RWPE1 (cell line): ENCODE data around the gene NRXN3.

Experiments
- CTCF ChIA-PET: fragments of 350-600 bp; sonication (Branson Sonifier 250); formaldehyde crosslinking; extraction: SDS; loops from one replicate; lab custom pipeline; 2021; lab: Yijun Ruan, JAX
- POLR2A ChIA-PET: fragments of 400-600 bp; formaldehyde crosslinking; extraction: SDS; loops from one replicate; lab custom pipeline; 2020; ENCODE audit warnings: antibody characterized with exemption; ENCODE audit not compliant: low non-redundant PET; lab: Yijun Ruan, JAX
- DNase-seq: peaks from one replicate; pipeline ENCODE4 v3.0.0; 2012; ENCODE audit warnings: low spot score
- H3K27ac ChIP-seq: fragments of 450-650 bp; 2 replicates; pipeline ENCODE4 v1.5.1; 2017
- TF ChIP-seq, protein P1 (sequence below): fragments of 450-650 bp; conservative IDR thresholded peaks from 2 replicates; pipeline ENCODE4 v1.5.1; 2017; ENCODE audit warnings: low read depth, mild to moderate bottlenecking

The NRXN3 gene

DNA sequence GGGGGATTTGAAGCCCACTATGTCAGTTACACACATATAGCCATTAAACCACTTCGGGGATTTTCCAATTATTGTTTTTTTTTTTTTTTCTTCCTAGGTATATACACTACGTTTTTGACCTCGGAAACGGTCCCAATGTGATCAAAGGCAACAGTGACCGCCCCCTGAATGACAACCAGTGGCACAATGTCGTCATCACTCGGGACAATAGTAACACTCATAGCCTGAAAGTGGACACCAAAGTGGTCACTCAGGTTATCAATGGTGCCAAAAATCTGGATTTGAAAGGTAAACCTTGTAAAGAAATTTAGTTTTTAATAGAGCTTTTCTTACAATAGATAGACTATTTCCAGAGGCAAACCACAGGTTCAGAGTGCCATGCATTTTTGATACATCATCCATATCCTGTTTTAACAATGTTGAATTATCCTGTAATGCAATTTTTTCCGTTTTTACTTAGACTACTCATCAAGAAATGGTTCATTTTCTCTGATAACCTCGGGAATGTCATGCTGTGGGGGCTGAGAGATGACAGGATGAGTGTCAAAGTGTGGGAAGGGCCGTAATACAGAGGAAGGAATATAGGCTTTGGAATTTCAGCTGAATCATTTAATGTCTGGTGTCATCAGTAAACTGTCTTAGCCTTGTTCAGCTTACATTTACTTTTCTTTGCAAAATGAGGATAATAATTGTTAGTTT lies 797.1 kb downstream of the NRXN3 start:
- no peak overlapping the region for H3K27ac ChIP-seq
- TF ChIP-seq, protein P1, sequence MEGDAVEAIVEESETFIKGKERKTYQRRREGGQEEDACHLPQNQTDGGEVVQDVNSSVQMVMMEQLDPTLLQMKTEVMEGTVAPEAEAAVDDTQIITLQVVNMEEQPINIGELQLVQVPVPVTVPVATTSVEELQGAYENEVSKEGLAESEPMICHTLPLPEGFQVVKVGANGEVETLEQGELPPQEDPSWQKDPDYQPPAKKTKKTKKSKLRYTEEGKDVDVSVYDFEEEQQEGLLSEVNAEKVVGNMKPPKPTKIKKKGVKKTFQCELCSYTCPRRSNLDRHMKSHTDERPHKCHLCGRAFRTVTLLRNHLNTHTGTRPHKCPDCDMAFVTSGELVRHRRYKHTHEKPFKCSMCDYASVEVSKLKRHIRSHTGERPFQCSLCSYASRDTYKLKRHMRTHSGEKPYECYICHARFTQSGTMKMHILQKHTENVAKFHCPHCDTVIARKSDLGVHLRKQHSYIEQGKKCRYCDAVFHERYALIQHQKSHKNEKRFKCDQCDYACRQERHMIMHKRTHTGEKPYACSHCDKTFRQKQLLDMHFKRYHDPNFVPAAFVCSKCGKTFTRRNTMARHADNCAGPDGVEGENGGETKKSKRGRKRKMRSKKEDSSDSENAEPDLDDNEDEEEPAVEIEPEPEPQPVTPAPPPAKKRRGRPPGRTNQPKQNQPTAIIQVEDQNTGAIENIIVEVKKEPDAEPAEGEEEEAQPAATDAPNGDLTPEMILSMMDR: no peak
- ChIA-PET CTCF (interaction anchor here (0.6 kb wide), 1 partner anchor 9 kb away, joined by 4 read pairs; no protein-coding TSS in a partner anchor), POLR2A (no interaction called here)
- DNase-seq: no peak

DNA sequence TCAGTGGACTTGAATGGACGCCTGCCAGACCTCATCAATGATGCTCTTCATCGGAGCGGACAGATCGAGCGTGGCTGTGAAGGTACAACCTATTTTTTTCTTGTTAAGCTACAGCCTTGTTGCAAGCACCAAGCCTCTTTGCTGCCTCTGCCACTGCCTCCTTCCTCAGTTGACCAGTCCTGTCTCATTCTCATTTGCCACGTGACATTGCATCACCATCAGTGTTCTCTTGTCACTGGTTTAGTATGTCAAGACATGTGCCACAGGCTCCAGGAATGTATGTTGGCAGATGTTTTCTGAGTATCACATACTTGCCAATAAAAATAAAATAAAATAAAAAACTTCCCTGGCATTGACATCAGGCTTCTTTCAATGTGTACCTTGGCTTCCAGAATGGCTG lies 798.1 kb downstream of the NRXN3 start:
- CTCF ChIA-PET: interaction anchor here (0.6 kb wide), 2 partner anchors 70 to 936 kb away, joined by 3 read pairs; no protein-coding TSS in a partner anchor
- POLR2A ChIA-PET: no interaction called here
- H3K27ac ChIP-seq: no peak overlapping the region
- no peak for DNase-seq
- TF ChIP-seq, protein P1: no peak

DNA sequence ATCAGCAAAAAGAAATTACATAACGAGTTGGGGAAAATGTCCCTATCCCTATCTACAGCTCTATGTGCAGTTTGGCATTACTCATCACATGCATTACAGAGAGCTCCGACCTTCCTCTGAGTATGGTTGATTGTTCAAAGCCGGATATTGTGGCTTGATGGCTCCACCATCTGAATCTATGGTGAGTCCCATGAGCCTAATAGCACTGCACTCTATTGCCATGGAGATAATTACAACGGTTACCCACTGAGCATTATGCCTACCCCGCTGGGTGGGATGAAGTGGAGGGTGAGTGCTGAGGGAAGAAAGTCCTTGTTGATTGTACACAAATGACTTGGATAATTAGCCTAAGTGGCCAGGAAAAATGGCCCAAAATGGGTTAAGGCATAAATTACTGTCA lies 800.5 kb downstream of the NRXN3 start:
- TF ChIP-seq, protein P1: no peak
- CTCF ChIA-PET: no interaction called here
- POLR2A ChIA-PET: no interaction called here
- no peak for DNase-seq
- H3K27ac ChIP-seq: no peak overlapping the region

DNA sequence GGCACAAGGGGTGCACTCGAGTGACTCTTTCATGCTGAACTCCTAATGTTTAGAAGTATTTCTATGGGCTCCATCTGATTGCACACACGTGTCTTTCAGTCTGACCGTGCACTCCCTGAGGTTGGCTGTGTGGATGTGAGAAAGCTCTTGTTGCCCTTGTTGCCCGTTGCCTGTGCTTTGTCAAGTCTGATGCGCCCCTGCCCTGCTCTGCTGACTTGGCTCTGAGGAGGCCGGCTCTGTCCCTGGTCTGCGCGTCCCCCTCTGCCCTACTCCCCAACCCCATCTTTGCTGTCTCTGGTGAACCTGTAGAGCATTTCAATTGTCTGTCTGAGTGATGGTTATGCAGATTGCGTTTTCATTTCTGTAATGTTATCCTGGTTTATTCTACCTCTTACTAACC lies 802.3 kb downstream of the NRXN3 start:
- H3K27ac ChIP-seq: no peak overlapping the region
- ChIA-PET POLR2A (no interaction called here), CTCF (no interaction called here)
- TF ChIP-seq, protein P1: no peak
- DNase-seq: no peak

DNA sequence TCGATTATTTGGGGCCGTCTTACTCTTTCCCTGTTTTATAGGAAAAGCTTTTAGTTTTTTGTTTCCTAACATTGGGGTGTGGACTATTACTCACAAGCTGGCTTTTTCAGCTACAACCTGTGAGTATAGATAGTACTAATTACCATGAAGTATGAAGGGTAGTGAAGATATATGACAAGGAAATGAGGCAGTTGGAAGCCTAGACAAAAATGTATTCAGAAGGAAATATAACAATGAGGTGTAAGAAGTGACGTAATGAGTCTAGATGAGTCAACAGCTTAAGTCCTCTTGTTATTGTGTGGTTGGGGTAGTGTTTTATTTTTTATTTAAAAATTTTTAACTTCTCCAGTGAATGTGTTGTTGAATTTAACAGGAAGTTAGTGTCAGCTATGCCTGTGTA lies 804.5 kb downstream of the NRXN3 start:
- DNase-seq: peak; percentile 8
- TF ChIP-seq, protein P1: no peak
- ChIA-PET CTCF (interaction anchor here (0.6 to 1.2 kb wide), 2 partner anchors 15 to 890 kb away, joined by 3 read pairs; no protein-coding TSS in a partner anchor), POLR2A (no interaction called here)
- no peak overlapping the region for H3K27ac ChIP-seq

DNA sequence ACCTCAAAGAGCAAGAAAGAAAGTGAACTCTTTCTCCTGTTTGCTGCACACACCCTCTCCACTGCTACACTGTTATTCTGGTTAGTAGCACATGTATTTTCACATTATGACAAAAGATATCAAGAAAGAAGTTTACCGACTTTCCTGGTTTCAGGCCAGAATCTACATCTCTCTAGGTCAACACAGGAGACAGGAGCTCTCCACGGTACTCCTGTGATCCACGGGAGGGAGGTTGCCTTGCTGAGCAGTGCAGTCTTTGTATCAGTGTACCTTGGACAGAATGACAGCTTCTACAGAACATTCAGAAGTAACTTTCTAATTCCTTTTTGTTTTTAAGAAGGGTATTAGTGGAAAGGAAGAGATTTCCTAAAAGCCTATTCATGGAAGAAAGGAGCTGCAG lies 805.6 kb downstream of the NRXN3 start:
- ChIA-PET POLR2A (no interaction called here), CTCF (no interaction called here)
- TF ChIP-seq, protein P1: no peak
- no peak overlapping the region for H3K27ac ChIP-seq
- no peak for DNase-seq
